GM19035 (cell line): ENCODE measurements around the gene ARHGEF10L.

ENCODE experiments used
- ATAC-seq: cut with Tn5 transposase; IDR thresholded peaks from one replicate; pipeline ENCODE4 v1.9.1; 2021; ENCODE audit not compliant: unreplicated experiment

ARHGEF10L gene

GRCh38 chr1:17520473-17521319 is 18.8 kb upstream of the ARHGEF10L start:
- ATAC-seq = no peak

GRCh38 chr1:17521946-17522612 is 17.4 kb upstream of the ARHGEF10L start:
- ATAC-seq = no peak

DNA sequence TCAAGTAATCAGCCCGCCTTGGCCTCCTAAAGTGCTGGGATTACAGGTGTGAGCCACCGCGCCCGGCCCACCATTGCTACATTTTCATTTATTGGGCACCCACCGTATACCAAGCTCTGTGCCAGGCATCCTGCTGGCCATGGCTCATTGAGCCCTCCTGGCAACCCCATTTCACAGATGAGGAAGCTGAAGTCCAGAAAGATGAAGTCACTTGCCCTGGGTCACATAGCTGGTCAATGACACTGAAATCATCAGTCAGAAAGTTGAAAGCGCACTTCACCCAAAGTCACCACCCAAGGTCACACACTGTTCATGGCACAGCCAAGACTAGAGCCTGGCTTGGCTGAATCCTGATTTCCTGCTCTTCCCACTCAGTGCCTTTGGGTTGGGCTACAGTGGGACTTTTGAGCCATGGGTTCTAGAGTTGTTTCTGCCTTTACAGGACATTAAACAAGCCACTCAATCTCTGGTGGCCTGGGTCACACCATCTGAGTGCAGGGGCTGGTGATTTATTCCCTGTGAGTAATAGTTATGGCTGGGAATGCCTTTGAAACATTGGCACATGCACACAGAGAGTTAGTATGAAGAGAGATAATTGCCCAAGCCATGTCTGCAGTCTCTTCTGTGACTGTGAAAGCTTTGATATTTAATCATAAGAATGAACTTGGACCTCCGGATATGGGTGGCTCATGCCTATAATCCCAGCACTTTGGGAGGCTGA is 16.0 kb upstream of the ARHGEF10L start:
- no peak for ATAC-seq

- no peak for ATAC-seq
Observed at GRCh38 chr1:17524645-17525044, 14.9 kb upstream of the ARHGEF10L start.

- ATAC-seq = no peak
Observed at GRCh38 chr1:17525996-17526686, 13.4 kb upstream of the ARHGEF10L start.

DNA sequence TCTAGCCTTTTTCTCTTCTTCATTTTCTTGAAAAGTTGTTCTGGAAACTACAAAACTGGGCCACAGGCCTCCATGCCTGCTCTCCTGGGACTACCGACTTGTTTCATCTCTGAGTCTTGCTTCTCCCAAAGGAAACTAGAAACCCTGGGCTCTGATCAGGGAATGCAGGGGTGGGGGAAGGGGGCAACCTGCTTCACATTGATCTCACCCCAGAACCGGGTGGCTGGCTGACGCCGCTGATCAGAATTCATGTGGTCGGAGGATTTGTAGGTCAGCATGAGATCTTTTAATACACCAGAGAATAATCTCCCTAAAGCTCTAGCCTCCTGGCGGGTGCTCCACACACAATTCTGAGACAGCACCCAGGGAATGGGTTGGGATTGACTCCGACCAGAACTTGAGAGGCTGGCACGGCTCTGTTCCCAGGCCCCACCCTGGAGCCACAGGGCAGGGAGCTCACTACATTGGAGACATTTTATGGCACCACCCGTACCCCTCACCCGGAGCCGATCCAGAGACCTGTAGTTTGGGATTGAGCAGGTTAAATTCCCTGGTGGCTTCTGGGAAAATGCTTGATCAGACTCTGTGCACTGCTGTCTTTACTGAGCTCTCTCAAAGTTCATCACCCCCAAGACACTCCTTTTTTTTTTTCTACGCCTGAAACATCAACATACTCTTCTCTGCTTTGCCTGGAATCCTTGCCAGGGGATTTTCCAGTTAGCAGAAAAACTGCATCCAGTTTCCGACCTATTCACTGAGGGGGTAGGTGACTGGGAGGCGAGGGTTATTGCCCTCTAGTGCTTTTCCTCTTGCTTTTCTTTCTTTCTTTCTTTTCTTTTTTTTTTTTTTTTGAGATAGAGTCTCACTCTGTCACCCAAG is 12.2 kb upstream of the ARHGEF10L start:
- no peak for ATAC-seq

GRCh38 chr1:17529381-17529780 is 10.1 kb upstream of the ARHGEF10L start:
- ATAC-seq = no peak

DNA sequence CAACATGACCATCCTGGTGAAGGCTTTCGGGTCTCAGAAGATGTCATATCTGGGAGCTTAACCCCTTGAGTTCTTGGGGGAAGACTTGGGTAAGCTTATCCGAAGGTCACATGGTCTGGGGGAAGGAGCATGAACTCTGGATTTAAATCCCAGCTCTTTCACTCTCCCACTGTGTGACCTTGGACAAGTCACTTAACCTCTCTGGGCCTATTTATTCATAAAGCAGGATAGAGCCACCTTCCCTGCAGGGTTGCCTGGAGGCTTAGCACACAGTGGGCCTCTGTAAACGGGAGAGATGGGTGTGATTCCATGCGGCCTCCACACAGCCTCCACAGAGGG is 8.2 kb upstream of the ARHGEF10L start:
- no peak for ATAC-seq

DNA sequence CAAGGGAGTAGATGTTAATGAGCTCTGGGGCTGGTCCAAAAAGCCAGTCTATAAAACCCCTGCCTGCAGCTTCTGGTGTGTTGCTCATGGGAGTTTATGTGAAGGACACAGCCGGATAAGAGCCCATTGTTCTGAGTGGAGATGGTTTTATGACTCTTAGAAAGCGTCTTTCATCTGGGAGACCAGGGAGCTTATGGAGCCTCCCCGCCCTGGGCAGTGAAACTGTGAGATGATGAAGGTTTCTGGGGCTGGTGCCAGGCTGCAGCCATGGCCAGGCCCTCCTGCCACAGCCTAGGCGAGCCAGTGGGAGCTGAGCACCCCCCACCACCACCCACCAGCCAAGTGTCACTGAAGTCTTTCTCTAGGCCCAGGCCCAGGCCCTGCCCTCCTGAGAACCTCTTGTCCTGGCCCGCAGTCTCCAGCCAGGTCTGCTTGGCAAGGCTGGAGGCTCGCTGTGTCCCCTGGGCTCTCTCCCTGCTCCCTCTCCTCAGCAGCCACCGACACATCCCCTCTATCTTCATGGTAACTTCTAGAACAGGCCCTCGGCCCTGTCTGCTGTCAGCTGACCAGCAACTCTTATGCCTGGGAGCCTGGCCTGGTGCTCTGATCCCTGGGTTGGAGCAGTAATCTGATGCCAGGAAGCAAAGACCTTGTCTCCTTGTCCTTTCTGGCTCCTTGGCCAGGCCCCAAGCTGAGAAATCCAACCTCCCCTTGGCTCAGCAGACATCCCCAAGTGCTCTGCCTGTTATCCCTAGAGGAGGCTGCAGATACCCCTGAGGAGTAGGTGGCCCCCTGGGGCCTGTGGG is 7.6 kb upstream of the ARHGEF10L start:
- no peak for ATAC-seq

DNA sequence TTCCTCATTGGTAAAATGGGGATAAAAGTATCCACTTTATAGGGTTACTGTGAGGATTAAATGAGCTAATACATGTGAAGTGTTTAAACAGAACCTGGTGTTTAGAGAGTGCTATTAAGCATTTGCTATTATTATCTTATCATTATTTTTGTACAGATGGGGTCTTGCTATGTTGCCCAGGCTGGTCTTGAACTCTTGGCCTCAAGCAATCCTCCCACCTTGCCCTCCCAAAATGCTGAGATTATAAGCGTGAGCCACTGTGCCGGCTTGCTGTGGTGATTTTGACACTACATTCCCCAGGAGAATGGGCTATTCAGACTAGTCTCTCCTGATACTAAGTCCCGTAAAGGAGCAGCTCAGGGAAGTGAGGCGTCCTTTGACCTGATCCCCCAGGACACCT is 6.3 kb upstream of the ARHGEF10L start:
- ATAC-seq = no peak

DNA sequence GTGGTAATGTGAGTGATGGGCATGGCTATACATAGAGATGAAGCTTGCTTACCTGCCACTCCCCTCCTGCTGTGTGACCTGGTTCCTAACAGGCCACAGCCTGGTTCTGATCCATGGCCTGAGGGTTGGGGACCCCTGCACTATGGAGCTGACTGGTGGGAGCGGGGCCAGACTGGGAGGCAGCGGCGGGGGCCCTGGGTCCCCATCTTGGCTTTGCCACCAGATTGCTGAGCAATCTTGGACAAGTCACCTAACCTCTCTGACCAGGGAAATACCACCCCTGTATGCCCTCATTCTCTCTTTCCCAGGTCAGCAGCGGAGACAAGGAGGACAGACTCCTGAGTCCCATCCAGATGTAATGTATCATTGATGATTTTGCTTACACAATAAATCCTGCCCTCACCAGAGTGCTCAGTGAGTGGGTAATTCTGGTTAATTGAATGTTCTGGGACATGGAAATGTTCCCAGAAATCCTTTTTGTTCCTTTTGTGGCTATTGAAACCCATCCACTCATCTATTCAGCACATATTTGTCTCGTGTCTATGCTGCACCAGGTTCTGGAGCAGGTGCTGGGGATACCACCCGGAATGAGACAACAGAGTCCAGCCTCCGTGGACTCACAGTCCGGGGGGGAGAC is 4.1 kb upstream of the ARHGEF10L start:
- ATAC-seq = no peak

GRCh38 chr1:17538010-17538409 is 1.5 kb upstream of the ARHGEF10L start:
- ATAC-seq = no peak

DNA sequence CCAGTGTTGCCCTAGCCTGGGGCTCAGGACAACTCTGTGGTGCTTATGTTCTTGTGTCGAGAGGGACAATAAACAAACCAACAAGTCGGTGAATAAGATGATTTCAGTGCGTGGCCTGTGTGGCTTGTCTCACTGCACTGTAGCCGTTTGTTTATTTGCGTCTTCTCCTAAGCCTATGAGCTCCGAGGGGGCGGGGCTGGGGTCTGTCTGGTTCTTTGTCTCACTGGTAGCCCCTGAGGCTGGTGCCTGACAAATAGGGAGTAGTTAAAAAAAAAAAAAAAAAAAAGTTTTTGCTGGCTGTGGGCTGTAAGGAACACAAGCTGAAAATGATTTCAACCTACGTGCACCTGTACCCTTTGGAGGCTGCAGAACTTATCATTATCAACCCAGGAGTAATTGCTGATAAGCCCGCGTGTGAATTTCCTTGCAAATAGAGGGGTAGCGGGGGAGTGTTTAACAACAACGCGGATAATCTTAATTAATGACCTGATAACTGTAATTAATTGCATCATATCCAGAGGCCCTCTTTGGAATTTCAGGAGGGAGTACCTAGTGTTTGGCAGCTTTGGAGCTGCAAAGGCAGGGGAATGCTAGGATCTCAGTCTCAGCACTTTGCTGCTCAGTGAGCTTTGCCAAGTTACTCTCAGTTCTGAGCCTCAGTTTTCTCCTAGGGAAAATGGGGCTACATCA is 925 bp upstream of the ARHGEF10L start:
- no peak for ATAC-seq

DNA sequence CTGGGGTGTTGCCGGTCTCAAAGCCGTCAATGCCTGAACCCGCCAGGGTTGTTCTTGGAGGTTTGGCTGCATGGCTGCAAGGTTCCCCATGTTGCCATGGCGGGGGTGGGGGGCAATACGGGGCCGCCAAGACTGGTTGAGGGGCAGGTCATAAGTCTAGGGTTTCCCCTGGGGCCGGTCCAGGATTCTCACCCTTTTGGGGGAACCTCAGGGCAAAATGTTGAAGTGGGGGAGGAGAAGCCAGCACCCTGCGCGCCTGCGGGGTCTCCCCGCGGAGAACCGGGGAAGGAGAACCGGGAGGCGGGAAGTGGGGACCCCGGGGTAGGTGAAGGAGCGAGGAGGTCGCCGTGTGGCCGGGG is 401 bp upstream of the ARHGEF10L start:
- ATAC-seq = no peak

- no peak for ATAC-seq
Observed at GRCh38 chr1:17540255-17541001, 930 bp downstream of the ARHGEF10L start.

DNA sequence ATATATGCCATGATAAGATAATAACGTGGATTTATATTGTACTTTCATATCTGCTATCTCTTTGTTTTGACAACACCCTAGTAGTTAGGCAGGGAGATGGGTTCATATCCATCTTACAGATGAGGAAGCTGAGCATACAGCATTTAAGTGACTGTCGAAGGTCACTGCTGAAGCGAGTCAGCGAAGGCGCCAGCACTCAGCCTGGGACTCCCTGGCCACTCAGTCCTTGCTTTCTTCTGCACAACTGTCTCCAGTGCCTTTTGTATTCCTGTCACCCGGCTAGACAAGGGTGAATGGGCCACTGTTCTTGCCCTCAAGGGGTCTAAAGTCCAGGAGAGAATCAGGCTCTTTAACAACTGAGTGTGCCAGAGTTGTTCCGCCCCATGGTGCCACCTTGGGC is 3.1 kb downstream of the ARHGEF10L start:
- ATAC-seq = no peak

- ATAC-seq = no peak
Observed at GRCh38 chr1:17544776-17545350, 5.4 kb downstream of the ARHGEF10L start.

GRCh38 chr1:17545356-17545755 is 5.9 kb downstream of the ARHGEF10L start:
- no peak for ATAC-seq
